Parathyroid adenoma (tissue), 2 donors: ENCODE data around the gene ASGR2.
A peak's percentile ranks its signal among the peaks of the same experiment; 100 is the strongest.

Experiments used
- H2AFZ ChIP-seq: fragments of 300-600 bp; sonication (generic); one replicate; pipeline ENCODE4 v1.7.0; 2017; ENCODE audit warnings: antibody characterized with exemption, mild to moderate bottlenecking
- H3K27ac ChIP-seq: fragments of 300-600 bp; sonication (generic); one replicate; pipeline ENCODE4 v1.7.0; 2017
- H3K27me3 ChIP-seq: fragments of 300-600 bp; sonication (generic); one replicate; pipeline ENCODE4 v1.7.0; 2017; ENCODE audit warnings: low read length; ENCODE audit not compliant: control insufficient read depth, insufficient read depth
- H3K36me3 ChIP-seq: fragments of 300-600 bp; sonication (generic); one replicate; pipeline ENCODE4 v1.7.0; 2017; ENCODE audit warnings: low read length; ENCODE audit not compliant: control insufficient read depth, insufficient read depth
- H3K4me1 ChIP-seq: fragments of 300-600 bp; sonication (generic); one replicate; pipeline ENCODE4 v1.7.0; 2017; ENCODE audit warnings: control low read depth
- H3K4me2 ChIP-seq: fragments of 300-600 bp; sonication (generic); one replicate; pipeline ENCODE4 v1.7.0; 2017; ENCODE audit warnings: low read length
- H3K4me3 ChIP-seq: fragments of 300-600 bp; sonication (generic); one replicate; pipeline ENCODE4 v1.7.0; 2017; ENCODE audit warnings: low read depth, low read length
- H3K79me2 ChIP-seq: fragments of 300-600 bp; sonication (generic); one replicate; pipeline ENCODE4 v1.7.0; 2017; ENCODE audit warnings: control low read depth
- H3K9ac ChIP-seq: fragments of 300-600 bp; sonication (generic); one replicate; pipeline ENCODE4 v1.7.0; 2017; ENCODE audit warnings: mild to moderate bottlenecking
- H3K9me3 ChIP-seq: fragments of 300-600 bp; sonication (generic); one replicate; pipeline ENCODE4 v1.7.0; 2017; ENCODE audit warnings: low read length; ENCODE audit not compliant: control insufficient read depth
- CTCF ChIP-seq: fragments of 300-600 bp; sonication (generic); IDR thresholded peaks from one replicate; pipeline ENCODE4 v1.7.0; 2017; ENCODE audit warnings: antibody characterized with exemption, mild to moderate bottlenecking
- donor health status: primary hyperparathyroidism.

Gene ASGR2

GRCh38 chr17:7137171-7137943, 22.7 kb upstream of the ASGR2 start:
- no peaks in the 10 kb centered on the region for H3K9me3 ChIP-seq
- H3K79me2 ChIP-seq = no peaks in the 10 kb centered on the region
- no peak overlapping the region for H3K9ac ChIP-seq
- H3K27me3 ChIP-seq = no peaks in the 10 kb centered on the region
- no peak for TF ChIP-seq CTCF
- no peak overlapping the region for H3K27ac ChIP-seq
- no peak overlapping the region for H3K4me3 ChIP-seq
- peaks cover 32% of the 10 kb centered on the region for H3K4me1 ChIP-seq
- peak overlapping the region; percentile 89 for H2AFZ ChIP-seq
- H3K36me3 ChIP-seq = no peaks in the 10 kb centered on the region
- no peak overlapping the region for H3K4me2 ChIP-seq

GRCh38 chr17:7136266-7136877, 21.8 kb upstream of the ASGR2 start:
- Histone ChIP-seq H3K79me2 (no peaks in the 10 kb centered on the region), H2AFZ (peak overlapping the region; percentile 89), H3K27ac (no peak overlapping the region), H3K4me1 (peaks cover 24% of the 10 kb centered on the region), H3K9ac (no peak overlapping the region), H3K4me2 (peak overlapping the region; percentile 55), H3K27me3 (no peaks in the 10 kb centered on the region), H3K36me3 (no peaks in the 10 kb centered on the region), H3K9me3 (no peaks in the 10 kb centered on the region), H3K4me3 (peak overlapping the region; percentile 40)
- peak; percentile 92 for TF ChIP-seq CTCF

GRCh38 chr17:7133916-7134315, 19.3 kb upstream of the ASGR2 start:
- Histone ChIP-seq H3K9ac (no peak overlapping the region), H3K4me3 (no peak overlapping the region), H3K36me3 (no peaks in the 10 kb centered on the region), H3K9me3 (no peaks in the 10 kb centered on the region), H3K4me2 (no peak overlapping the region), H3K4me1 (peaks cover 11% of the 10 kb centered on the region), H3K79me2 (no peaks in the 10 kb centered on the region), H2AFZ (no peak overlapping the region), H3K27me3 (no peaks in the 10 kb centered on the region), H3K27ac (no peak overlapping the region)
- no peak for TF ChIP-seq CTCF

GRCh38 chr17:7133424-7133823, 18.8 kb upstream of the ASGR2 start:
- Histone ChIP-seq H3K36me3 (no peaks in the 10 kb centered on the region), H3K9ac (no peak overlapping the region), H3K4me1 (peaks cover 8% of the 10 kb centered on the region), H3K27ac (no peak overlapping the region), H3K4me2 (no peak overlapping the region), H3K27me3 (no peaks in the 10 kb centered on the region), H3K79me2 (no peaks in the 10 kb centered on the region), H3K9me3 (no peaks in the 10 kb centered on the region), H3K4me3 (no peak overlapping the region), H2AFZ (no peak overlapping the region)
- no peak for TF ChIP-seq CTCF
